K562 (cell line): Measurements from ENCODE around the gene TRIP10. TPM values are rescaled to one million over a fixed set of nuclear protein-coding genes. Genes with fewer than 3 reads are reported as not detected.

Source experiments
- BCOR ChIP-seq: fragments of 450-650 bp; IDR thresholded peaks from 2 replicates; pipeline ENCODE4 v1.6.1; 2016
- DLX4 ChIP-seq: fragments of 250-450 bp; sonication (Bioruptor Pico); IDR thresholded peaks from 2 replicates; pipeline ENCODE4 v1.6.1; 2021; ENCODE audit warnings: mild to moderate bottlenecking
- ETV1 ChIP-seq: fragments of 450-650 bp; conservative IDR thresholded peaks from 2 replicates; pipeline ENCODE4 v1.6.1; 2016; ENCODE audit warnings: missing genetic modification characterization, control low read depth, low read depth, missing compliant biosample characterization
- GABPB1 ChIP-seq: sonication (generic); formaldehyde crosslinking; IDR thresholded peaks from 2 replicates; pipeline ENCODE4 v1.8.0; 2022; ENCODE audit warnings: mild to moderate bottlenecking, missing genetic modification reagents
- HIVEP1 ChIP-seq: fragments of 250-450 bp; sonication (Bioruptor Pico); IDR thresholded peaks from 2 replicates; pipeline ENCODE4 v1.4.0; 2020; ENCODE audit warnings: mild to moderate bottlenecking
- HNRNPH1 ChIP-seq: fragments of 200-400 bp; formaldehyde crosslinking; optimal IDR thresholded peaks from 2 replicates; pipeline ENCODE3; 2017; ENCODE audit warnings: low read depth, mild to moderate bottlenecking, low read length, moderate library complexity
- MLLT1 ChIP-seq, 2 experiments: fragments of 450-650 bp; IDR thresholded peaks; 2 replicates each; pipeline ENCODE4 v1.6.1; 2016
- NRF1 ChIP-seq, 2 experiments: fragments of 450-650 bp; IDR thresholded peaks in 1 of 2; conservative IDR thresholded peaks in 1 of 2; 2 replicates each; pipeline ENCODE4 v1.6.1; 2014; ENCODE audit warnings: mild to moderate bottlenecking in 2 of 2
- PHB2 ChIP-seq: fragments of 450-650 bp; IDR thresholded peaks from 2 replicates; pipeline ENCODE4 v1.6.1; 2017; ENCODE audit warnings: low read depth
- RBM25 ChIP-seq: fragments of 200-400 bp; formaldehyde crosslinking; IDR thresholded peaks from 2 replicates; pipeline ENCODE4 v1.6.1; 2018; ENCODE audit warnings: low read length, low read depth, moderate library complexity; ENCODE audit not compliant: severe bottlenecking
- TBL1XR1 ChIP-seq, 2 experiments: IDR thresholded peaks; 2 replicates each; pipeline ENCODE4 v1.6.1; 2012; ENCODE audit warnings: improper control_type of control experiment in 2 of 2, low read length in 2 of 2, mild to moderate bottlenecking in 1 of 2
- TEAD2 ChIP-seq: fragments of 450-650 bp; IDR thresholded peaks from 2 replicates; pipeline ENCODE4 v1.6.1; 2016; ENCODE audit warnings: missing genetic modification characterization, control low read depth, missing compliant biosample characterization
- USF1 ChIP-seq: sonication (generic); formaldehyde crosslinking; IDR thresholded peaks from 2 replicates; pipeline ENCODE4 v1.9.0; 2022; ENCODE audit warnings: mild to moderate bottlenecking, missing genetic modification reagents
- WHSC1 ChIP-seq: IDR thresholded peaks from one replicate; pipeline ENCODE4 v1.6.1; 2012; ENCODE audit warnings: low read length, control low read depth, inconsistent platforms
- ZBTB1 ChIP-seq: sonication (generic); formaldehyde crosslinking; IDR thresholded peaks from 2 replicates; pipeline ENCODE4 v1.8.1; 2023; ENCODE audit warnings: missing genetic modification reagents, low read depth, mild to moderate bottlenecking, borderline replicate concordance
- ZBTB17 ChIP-seq: fragments of 450-650 bp; formaldehyde crosslinking; IDR thresholded peaks from 2 replicates; pipeline ENCODE4 v1.4.0; 2020; ENCODE audit warnings: mild to moderate bottlenecking
- ZC3H11A ChIP-seq: IDR thresholded peaks from 2 replicates; pipeline ENCODE4 v1.6.1; 2012; ENCODE audit warnings: low read depth, low read length, improper control_type of control experiment
- ZKSCAN8 ChIP-seq: fragments of 200-800 bp; sonication (Bioruptor generic); IDR thresholded peaks from 2 replicates; pipeline ENCODE4 v1.6.1; 2016; ENCODE audit warnings: missing genetic modification characterization, missing compliant biosample characterization
- ZNF140 ChIP-seq: fragments of 250-450 bp; sonication (Bioruptor Pico); IDR thresholded peaks from 2 replicates; pipeline ENCODE4 v1.8.0; 2021; ENCODE audit warnings: moderate library complexity, mild to moderate bottlenecking, inconsistent platforms
- ZNF277 ChIP-seq: fragments of 250-450 bp; sonication (Bioruptor Pico); IDR thresholded peaks from 2 replicates; pipeline ENCODE4 v1.8.0; 2022; ENCODE audit warnings: inconsistent platforms, mild to moderate bottlenecking, moderate library complexity, borderline replicate concordance
- ZNF3 ChIP-seq: fragments of 250-450 bp; sonication (Bioruptor Pico); IDR thresholded peaks from 2 replicates; pipeline ENCODE4 v1.5.0; 2021; ENCODE audit warnings: mild to moderate bottlenecking, moderate library complexity
- ZNF436 ChIP-seq: fragments of 250-450, 450-650 bp; sonication (Bioruptor Pico); formaldehyde crosslinking; IDR thresholded peaks from 2 replicates; pipeline ENCODE4 v1.7.0; 2020; ENCODE audit warnings: mild to moderate bottlenecking
- ZNF449 ChIP-seq: fragments of 250-450 bp; sonication (Bioruptor Pico); IDR thresholded peaks from 2 replicates; pipeline ENCODE4 v1.8.0; 2022; ENCODE audit warnings: moderate library complexity, mild to moderate bottlenecking, inconsistent platforms
- ZNF551 ChIP-seq: fragments of 250-450 bp; sonication (Bioruptor Pico); IDR thresholded peaks from 2 replicates; pipeline ENCODE4 v1.5.0; 2021; ENCODE audit warnings: mild to moderate bottlenecking, moderate library complexity
- ZNF586 ChIP-seq: fragments of 450-650 bp; formaldehyde crosslinking; conservative IDR thresholded peaks from 2 replicates; pipeline ENCODE4 v1.4.0; 2020; ENCODE audit warnings: mild to moderate bottlenecking, moderate library complexity
- ZSCAN29 ChIP-seq: fragments of 450-650 bp; IDR thresholded peaks from 2 replicates; pipeline ENCODE4 v1.6.1; 2017
- polyA plus RNA-seq, 8 experiments: library from polyadenylated mRNA; depleted of rRNA in 4 of 8; stranded (reverse) in 5 of 8; unstranded in 3 of 8; fragments of >200 nt; fragmentation: Nextera tagmentation in 2 of 8; fragmentation: Illumina TruSeq in 1 of 8; extraction: Ambion mirVana in 2 of 8; extraction: Trizol in 1 of 8; gene quantifications; 2 replicates each; pipeline versions ENCODE4 v1.2.1 to v1.2.3, GENCODE V29; 2011 to 2014; ENCODE audit warnings: inconsistent platforms in 1 of 8, missing spikeins in 1 of 8
- total RNA-seq, 7 experiments: library from RNA; depleted of rRNA in 6 of 7; stranded (reverse); fragments of >200 nt in 6 of 7; fragmentation: Illumina TruSeq in 2 of 7; extraction: Trizol in 2 of 7; gene quantifications; 2 replicates each; pipeline versions ENCODE4 v1.2.1 to v1.2.3, GENCODE V29; 2011 to 2021; ENCODE audit warnings: low replicate concordance in 1 of 7

Gene TRIP10
- total and polyA plus RNA-seq, 9 of the 15 experiments (the other 6 are each of a cell fraction or from before 2014, with no cell fraction given) = 1.2 to 66.8 (median 36.1) TPM

- TF ChIP-seq PHB2 (no peak), ZNF449 (CRISPR knock-in tag) (no peak), ZKSCAN8 (no peak), GABPB1 (no peak), WHSC1 (no peak), USF1 (CRISPR knock-in tag) (peak; percentile 14; the same call in 1 of the 2 replicates), ZC3H11A (no peak), HNRNPH1 (no peak), DLX4 (CRISPR knock-in tag) (no peak), NRF1 (conservative IDR thresholded peaks at IDR 0.05 in 1 of 2, IDR thresholded peaks at IDR 0.05 in 1 of 2) (no peak), ETV1 (tag) (no peak), ZNF277 (CRISPR knock-in tag) (no peak), RBM25 (peak; percentile 98), TEAD2 (tag) (no peak), ZBTB1 (no peak), ZNF436 (no peak), ZNF551 (CRISPR knock-in tag) (no peak), BCOR (peak; percentile 97), ZNF3 (no peak), ZBTB17 (CRISPR knock-in tag) (no peak), MLLT1 (IDR thresholded peaks at IDR 0.05) (no peak), HIVEP1 (CRISPR knock-in tag) (no peak), ZNF140 (CRISPR knock-in tag) (no peak), ZSCAN29 (no peak), ZNF586 (CRISPR knock-in tag) (no peak), TBL1XR1 (IDR thresholded peaks at IDR 0.05; ENCODE audit: low read length in 2 of 2) (no peak)
Measured at GRCh38 chr19:6733338-6734095, 6.0 kb upstream of the TRIP10 start (continued).
